GM18870 (cell line): ENCODE data around the gene STK24.

Experiments used
- ATAC-seq: cut with Tn5 transposase; IDR thresholded peaks from one replicate; pipeline ENCODE4 v1.9.1; 2021; ENCODE audit warnings: moderate library complexity; ENCODE audit not compliant: unreplicated experiment

Gene STK24

GRCh38 chr13:98476538-98476966 lies 100.4 kb downstream of the STK24 start:
- ATAC-seq = peak; percentile 89

- ATAC-seq = peak; percentile 35
Measured at GRCh38 chr13:98476106-98476505, 100.8 kb downstream of the STK24 start.

- no peak for ATAC-seq
Measured at GRCh38 chr13:98475522-98475921, 101.4 kb downstream of the STK24 start.

GRCh38 chr13:98474761-98475160 lies 102.1 kb downstream of the STK24 start:
- no peak for ATAC-seq

- ATAC-seq = no peak
Measured at GRCh38 chr13:98474292-98474691, 102.6 kb downstream of the STK24 start.

- no peak for ATAC-seq
Measured at GRCh38 chr13:98473788-98474144, 103.1 kb downstream of the STK24 start.

GRCh38 chr13:98473135-98473787 lies 103.6 kb downstream of the STK24 start:
- ATAC-seq = no peak

- ATAC-seq = no peak
Measured at GRCh38 chr13:98471934-98472333, 105.0 kb downstream of the STK24 start.

- ATAC-seq = no peak
Measured at GRCh38 chr13:98470920-98471319, 106.0 kb downstream of the STK24 start.

GRCh38 chr13:98468929-98469328 lies 108.0 kb downstream of the STK24 start:
- no peak for ATAC-seq

- ATAC-seq = no peak
Measured at GRCh38 chr13:98468361-98468760, 108.5 kb downstream of the STK24 start.

GRCh38 chr13:98467263-98467985 lies 109.5 kb downstream of the STK24 start:
- no peak for ATAC-seq

GRCh38 chr13:98466634-98467236 lies 110.2 kb downstream of the STK24 start:
- ATAC-seq = no peak

GRCh38 chr13:98462946-98463345 lies 114.0 kb downstream of the STK24 start:
- ATAC-seq = no peak

- ATAC-seq = no peak
Measured at GRCh38 chr13:98462241-98462882, 114.5 kb downstream of the STK24 start.

- ATAC-seq = no peak
Measured at GRCh38 chr13:98461486-98462240, 115.2 kb downstream of the STK24 start.

GRCh38 chr13:98460516-98460915 lies 116.4 kb downstream of the STK24 start:
- no peak for ATAC-seq

- no peak for ATAC-seq
Measured at GRCh38 chr13:98459721-98460370, 117.1 kb downstream of the STK24 start.

GRCh38 chr13:98459171-98459681 lies 117.7 kb downstream of the STK24 start:
- no peak for ATAC-seq

GRCh38 chr13:98458431-98458830 lies 118.5 kb downstream of the STK24 start:
- no peak for ATAC-seq
